C4-2B (cell line): ENCODE measurements around the gene SPON2.
A peak's percentile ranks its signal among the peaks of the same experiment; 100 is the strongest.

Experiments used
- H3K27ac ChIP-seq: fragments of 450-650 bp; 2 replicates; pipeline ENCODE4 v1.5.1; 2017
- ZFX ChIP-seq: fragments of 450-650 bp; IDR thresholded peaks from 2 replicates; pipeline ENCODE4 v1.6.1; 2017
- TF ChIP-seq, protein P1 (sequence below): fragments of 450-650 bp; conservative IDR thresholded peaks from 2 replicates; pipeline ENCODE4 v1.5.1; 2017; ENCODE audit warnings: mild to moderate bottlenecking

SPON2 gene

DNA sequence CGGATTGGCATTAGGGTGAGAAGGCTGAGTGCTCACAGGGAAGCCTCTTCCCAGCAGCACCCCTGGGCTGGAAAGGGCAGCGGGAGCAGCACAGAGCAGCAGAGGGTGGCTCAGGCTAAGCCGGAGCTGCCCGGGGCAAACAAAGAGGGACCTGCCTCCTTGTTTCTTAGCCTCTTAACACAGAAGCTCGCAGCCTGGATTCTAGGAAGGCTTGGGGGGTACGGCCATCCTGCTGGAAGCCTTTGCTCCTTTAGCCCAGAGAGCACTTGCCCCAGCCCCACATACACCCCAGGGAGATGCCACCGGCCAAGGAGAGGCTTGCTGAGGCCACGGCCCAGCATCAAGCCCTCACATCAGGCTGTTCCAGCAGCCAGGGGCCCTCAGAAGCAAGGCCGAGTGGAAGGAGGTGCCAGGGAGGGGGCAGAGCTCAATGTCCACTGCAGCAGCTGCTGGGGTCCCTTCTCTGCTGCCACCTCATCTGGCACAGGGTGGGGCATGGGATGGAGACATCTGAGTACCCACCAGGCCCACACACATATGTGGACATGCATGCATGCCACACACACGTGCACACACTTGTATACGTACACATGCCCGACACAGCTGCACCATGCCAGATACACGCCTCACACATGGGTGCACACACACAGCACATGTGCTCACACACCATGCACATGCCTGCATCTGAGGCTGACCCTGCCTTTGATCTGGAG, 20.3 kb upstream of the SPON2 start:
- peak overlapping the region; percentile 88 for H3K27ac ChIP-seq
- TF ChIP-seq, protein P1, sequence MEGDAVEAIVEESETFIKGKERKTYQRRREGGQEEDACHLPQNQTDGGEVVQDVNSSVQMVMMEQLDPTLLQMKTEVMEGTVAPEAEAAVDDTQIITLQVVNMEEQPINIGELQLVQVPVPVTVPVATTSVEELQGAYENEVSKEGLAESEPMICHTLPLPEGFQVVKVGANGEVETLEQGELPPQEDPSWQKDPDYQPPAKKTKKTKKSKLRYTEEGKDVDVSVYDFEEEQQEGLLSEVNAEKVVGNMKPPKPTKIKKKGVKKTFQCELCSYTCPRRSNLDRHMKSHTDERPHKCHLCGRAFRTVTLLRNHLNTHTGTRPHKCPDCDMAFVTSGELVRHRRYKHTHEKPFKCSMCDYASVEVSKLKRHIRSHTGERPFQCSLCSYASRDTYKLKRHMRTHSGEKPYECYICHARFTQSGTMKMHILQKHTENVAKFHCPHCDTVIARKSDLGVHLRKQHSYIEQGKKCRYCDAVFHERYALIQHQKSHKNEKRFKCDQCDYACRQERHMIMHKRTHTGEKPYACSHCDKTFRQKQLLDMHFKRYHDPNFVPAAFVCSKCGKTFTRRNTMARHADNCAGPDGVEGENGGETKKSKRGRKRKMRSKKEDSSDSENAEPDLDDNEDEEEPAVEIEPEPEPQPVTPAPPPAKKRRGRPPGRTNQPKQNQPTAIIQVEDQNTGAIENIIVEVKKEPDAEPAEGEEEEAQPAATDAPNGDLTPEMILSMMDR = no peak
- TF ChIP-seq ZFX = no peak

DNA sequence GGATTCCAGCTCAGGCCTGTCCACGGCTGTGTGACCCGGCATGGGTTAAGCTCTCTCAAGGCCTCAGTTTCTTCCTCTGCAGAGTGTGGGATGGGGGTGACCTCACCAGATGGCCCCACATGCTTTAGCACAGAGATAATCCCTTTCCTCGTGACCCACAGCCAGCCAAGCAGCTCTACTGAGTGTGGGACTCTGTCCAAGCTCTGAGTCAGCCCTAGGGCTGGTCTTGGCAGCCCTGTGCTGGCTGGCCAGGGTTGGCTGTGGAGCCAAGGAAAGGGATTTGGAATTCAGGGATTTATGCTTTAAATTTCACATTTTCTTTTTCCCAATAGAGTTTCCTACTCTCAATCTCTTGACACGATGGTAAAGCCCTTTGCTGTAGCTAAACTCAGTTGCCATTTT, 19.7 kb upstream of the SPON2 start:
- peak overlapping the region; percentile 88 for H3K27ac ChIP-seq
- TF ChIP-seq ZFX = no peak
- TF ChIP-seq, protein P1 = no peak

DNA sequence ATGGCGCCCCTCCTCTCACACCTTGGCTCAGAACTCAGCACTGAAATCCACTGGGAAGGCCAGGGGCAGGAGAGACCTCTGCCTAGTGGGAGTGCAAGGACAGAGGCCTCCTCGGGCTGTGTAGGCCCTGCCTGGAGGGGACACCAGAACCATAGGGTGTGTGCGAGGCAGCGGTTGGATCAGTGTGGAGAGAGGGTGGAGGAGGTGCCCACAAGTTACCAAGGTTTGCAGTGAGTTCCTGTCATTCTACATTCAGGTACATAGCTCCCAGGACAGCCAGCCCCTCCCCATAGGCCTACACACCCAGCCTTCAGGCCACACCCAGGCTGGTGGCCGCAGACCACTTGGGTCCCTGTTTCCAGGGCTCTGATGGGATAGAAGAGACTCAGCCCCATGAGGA, 19.2 kb upstream of the SPON2 start:
- peak overlapping the region; percentile 88 for H3K27ac ChIP-seq
- TF ChIP-seq ZFX = peak; percentile 37; the same call in 1 of the 2 replicates
- TF ChIP-seq, protein P1 = no peak

DNA sequence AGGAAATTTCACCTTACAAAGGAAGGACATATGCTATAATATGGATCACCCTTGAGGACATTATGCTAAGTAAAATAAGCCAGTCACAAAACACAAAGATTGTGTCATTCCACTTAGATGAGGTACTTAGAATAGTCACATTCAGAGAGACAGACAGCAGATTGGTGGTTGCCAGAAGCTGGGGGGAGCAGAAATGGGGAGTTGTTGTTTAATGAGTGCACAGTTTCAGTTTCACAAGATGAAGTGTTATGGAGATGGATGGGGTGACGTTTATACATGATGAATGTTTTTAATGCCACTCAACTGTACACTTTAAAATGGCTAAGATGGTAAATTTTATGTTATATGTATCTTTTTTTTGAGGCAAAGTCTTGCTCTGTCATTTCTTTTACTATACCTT, 14.8 kb upstream of the SPON2 start:
- no peak for TF ChIP-seq ZFX
- TF ChIP-seq, protein P1 = no peak
- H3K27ac ChIP-seq = no peak overlapping the region

DNA sequence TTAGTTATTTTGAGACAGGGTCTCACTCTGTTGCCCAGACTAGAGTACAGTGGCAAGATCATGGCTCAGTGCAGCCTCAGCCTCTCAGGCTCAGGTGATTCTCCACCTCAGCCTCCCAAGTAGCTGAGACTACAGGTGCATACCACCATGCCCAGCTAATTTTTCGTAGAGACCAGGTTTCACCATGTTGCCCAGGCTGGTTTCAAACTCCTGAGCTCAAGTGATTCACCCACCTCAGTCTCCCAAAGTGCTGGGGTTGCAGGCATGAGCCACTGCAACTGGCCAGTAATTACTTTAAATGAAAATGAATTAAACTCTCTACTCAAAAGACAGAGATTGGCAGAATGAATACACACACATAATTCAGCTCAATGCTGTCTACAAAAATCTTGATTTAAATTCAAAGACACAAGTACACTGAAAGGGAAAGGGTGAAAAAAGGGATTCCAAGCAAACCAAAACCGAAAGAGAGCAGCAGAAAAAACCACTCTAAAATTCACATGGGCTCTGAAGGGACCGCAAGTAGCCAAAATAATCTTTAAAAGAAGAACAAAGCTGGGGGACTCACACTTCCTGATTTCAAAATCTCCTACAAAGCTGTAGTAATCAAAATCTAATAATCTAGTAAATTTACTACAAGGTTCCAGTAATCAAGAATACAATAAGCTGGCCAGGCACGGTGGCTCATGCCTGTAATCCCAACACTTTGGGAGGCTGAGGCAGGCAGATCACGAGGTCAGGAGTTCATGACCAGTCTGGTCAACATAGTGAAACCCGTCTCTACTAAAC, 11.8 kb upstream of the SPON2 start:
- TF ChIP-seq, protein P1 = no peak
- TF ChIP-seq ZFX = no peak
- no peak overlapping the region for H3K27ac ChIP-seq

DNA sequence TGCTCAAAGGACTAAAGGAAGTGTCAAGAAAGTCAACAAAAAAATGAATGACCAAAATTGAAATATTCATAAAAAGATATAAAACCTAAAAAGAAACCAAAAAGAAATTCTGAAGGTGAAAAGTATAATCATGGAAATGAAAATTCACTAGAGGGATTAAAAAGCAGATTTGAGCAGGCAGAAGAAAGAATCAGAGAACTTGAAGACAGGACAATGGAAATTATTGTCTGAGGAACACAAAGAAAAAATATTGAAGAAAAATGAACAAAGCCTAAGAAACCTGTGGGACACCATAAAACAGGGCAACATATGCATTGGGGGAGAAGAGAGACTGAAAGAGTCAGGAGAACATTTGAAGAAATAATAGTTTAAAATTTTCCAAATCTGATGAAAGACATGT, 9.9 kb upstream of the SPON2 start:
- TF ChIP-seq, protein P1 = no peak
- TF ChIP-seq ZFX = no peak
- no peak overlapping the region for H3K27ac ChIP-seq

DNA sequence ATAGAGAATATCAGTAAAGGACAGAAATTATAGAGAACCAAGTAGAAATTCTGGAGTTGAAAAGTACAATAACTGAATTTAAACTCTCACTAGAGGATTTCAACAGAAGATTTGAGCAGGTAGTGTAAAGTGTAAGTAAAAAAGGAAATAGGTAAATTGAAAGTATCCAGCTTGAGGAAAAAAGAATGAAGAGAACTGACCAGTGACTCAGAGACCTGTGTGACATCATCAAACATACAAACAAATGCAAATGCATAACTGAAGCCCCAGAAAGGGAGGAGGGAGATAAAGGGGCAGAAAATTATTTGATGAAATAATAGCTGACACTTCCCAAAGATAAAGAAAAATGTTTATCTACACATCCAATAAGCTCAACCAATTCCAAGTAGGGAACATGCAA, 8.3 kb upstream of the SPON2 start:
- H3K27ac ChIP-seq = no peak overlapping the region
- no peak for TF ChIP-seq ZFX
- TF ChIP-seq, protein P1 = no peak
